Subcutaneous adipose tissue (tissue), 4 donors: ENCODE measurements around the gene UGT2A2. TPM values are rescaled to one million over a fixed set of nuclear protein-coding genes. Genes with fewer than 3 reads are reported as not detected.

Experiments used
- small RNA-seq: library from RNA; depleted of rRNA; stranded (forward); fragments of <200 nt; gene quantifications from one replicate; pipeline ENCODE3, GENCODE V24; 2016
- total RNA-seq, 4 donors: library from RNA; depleted of rRNA; stranded (reverse); fragments of >200 nt; gene quantifications; one replicate each; pipeline ENCODE4 v1.1.0, GENCODE V29; 2016
- TF ChIP-seq, protein P1 (sequence below): fragments of 450-650 bp; IDR thresholded peaks from one replicate; pipeline ENCODE4 v1.5.1; 2016; ENCODE audit warnings: low read depth, mild to moderate bottlenecking, control low read depth, antibody characterized with exemption, moderate library complexity

The UGT2A2 gene
- total RNA-seq, 4 donors from 2014 or later, result not detected

- TF ChIP-seq, protein P1, sequence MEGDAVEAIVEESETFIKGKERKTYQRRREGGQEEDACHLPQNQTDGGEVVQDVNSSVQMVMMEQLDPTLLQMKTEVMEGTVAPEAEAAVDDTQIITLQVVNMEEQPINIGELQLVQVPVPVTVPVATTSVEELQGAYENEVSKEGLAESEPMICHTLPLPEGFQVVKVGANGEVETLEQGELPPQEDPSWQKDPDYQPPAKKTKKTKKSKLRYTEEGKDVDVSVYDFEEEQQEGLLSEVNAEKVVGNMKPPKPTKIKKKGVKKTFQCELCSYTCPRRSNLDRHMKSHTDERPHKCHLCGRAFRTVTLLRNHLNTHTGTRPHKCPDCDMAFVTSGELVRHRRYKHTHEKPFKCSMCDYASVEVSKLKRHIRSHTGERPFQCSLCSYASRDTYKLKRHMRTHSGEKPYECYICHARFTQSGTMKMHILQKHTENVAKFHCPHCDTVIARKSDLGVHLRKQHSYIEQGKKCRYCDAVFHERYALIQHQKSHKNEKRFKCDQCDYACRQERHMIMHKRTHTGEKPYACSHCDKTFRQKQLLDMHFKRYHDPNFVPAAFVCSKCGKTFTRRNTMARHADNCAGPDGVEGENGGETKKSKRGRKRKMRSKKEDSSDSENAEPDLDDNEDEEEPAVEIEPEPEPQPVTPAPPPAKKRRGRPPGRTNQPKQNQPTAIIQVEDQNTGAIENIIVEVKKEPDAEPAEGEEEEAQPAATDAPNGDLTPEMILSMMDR, result no peak
Observed at GRCh38 chr4:69576251-69576877, 63.1 kb downstream of the UGT2A2 start.

- TF ChIP-seq, protein P1, result no peak
Observed at GRCh38 chr4:69568787-69569186, 70.7 kb downstream of the UGT2A2 start.

GRCh38 chr4:69563424-69563823, 76.0 kb downstream of the UGT2A2 start:
- TF ChIP-seq, protein P1, result no peak

DNA sequence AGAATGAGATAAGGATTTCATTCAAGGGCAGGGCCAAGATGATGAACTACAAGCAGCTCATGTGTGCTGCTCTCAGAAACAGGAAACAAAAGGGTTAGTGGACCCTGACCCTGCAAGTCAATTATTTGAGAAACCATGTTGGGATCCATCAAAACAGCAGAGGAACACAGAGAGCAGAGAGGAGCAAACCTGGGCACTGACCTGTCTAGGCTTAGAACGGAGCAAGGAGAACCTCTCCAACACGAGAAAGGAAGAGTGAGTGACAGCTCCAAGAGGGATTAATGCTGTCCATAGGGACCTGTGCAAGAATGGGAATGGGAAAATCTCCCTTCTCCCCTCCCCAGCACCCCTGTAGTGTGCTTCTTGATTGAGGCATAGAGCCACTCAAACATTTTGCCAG, 89.8 kb downstream of the UGT2A2 start:
- TF ChIP-seq, protein P1, result no peak

- TF ChIP-seq, protein P1, result no peak
Observed at GRCh38 chr4:69546134-69546765, 93.2 kb downstream of the UGT2A2 start.

Small RNA genes within 50 kb of the gene (small RNA-seq; reads per million reads assigned to genes)
- not detected for gene UGT2A2

Other genes starting within 250 kb of the UGT2A2 start
- not detected for gene UGT2B4, start 143.7 kb downstream of the UGT2A2 start, total RNA-seq
- not detected for gene UGT2A1, start 13.6 kb upstream of the UGT2A2 start, total RNA-seq
- gene SULT1B1, start 121.0 kb upstream of the UGT2A2 start, total RNA-seq, result 1 to 10 TPM in 3 of 4 donors, under 1 TPM in 1; 0.75 to 3.3 (median 2.0) TPM
- under 1 TPM in 1 of 4 donors, not detected in 3; 0.34 TPM for gene SULT1E1, start 220.5 kb upstream of the UGT2A2 start, total RNA-seq